OCI-LY7 (cell line): ENCODE data around the gene AOX1.

Experiments
- EZH2phosphoT487 ChIP-seq: fragments of 200-600 bp; sonication (generic); IDR thresholded peaks from 2 replicates; pipeline ENCODE4 v1.6.1; 2018; ENCODE audit warnings: low read depth, borderline replicate concordance, mild to moderate bottlenecking, mixed run types, antibody characterized with exemption, low read length, moderate library complexity, mixed read lengths
- TF ChIP-seq, protein P1 (sequence below): fragments of 200-600 bp; sonication (generic); conservative IDR thresholded peaks from 2 replicates; pipeline ENCODE4 v1.5.1; 2014; ENCODE audit warnings: mild to moderate bottlenecking, antibody characterized with exemption, low read length, moderate library complexity, mixed read lengths

DNA sequence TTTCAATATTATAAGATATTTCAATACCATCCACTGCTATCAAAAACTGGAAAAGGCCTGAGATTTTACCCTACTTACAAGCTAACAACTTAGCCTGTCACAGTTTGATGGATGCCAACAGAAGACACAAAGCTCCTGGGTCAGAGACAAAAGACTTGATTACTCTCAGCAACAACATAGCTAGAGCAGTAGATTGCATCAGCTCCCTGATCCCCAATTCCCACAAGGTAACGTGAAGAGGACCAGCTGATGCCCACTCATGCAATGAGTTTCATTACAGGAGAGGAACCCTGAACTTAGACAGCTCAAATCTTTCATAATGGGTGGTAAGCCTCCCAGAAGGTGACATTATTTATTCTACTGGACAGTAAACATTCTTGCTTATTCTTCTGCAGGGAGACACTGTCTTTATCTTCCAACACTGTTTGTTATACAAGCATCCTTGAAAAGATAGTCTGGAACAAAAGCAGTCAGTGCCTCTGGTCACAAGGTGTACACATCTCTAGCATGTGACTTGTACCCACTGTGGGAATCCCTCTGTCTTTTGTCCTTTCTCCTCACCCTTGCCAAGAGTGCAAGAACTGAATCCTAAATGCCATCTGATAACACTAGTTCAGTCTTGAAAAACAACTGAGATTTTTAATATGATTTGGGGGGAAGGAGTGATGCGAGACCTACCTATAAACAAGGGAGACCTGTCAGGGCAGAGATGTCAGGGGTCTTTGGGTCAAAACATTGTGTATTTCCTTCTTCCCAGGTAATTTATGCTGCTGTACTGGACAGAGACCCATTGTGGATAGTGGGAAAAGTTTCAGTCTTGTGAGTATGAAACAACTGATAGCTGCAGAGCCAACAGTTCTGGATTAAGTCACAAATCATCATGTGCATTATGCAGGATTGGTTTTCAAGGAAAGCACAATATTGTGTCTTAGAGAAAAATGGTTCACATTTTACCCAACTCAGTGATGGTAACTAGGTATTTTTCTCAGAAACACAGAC is 102.4 kb downstream of the AOX1 start:
- TF ChIP-seq, protein P1, sequence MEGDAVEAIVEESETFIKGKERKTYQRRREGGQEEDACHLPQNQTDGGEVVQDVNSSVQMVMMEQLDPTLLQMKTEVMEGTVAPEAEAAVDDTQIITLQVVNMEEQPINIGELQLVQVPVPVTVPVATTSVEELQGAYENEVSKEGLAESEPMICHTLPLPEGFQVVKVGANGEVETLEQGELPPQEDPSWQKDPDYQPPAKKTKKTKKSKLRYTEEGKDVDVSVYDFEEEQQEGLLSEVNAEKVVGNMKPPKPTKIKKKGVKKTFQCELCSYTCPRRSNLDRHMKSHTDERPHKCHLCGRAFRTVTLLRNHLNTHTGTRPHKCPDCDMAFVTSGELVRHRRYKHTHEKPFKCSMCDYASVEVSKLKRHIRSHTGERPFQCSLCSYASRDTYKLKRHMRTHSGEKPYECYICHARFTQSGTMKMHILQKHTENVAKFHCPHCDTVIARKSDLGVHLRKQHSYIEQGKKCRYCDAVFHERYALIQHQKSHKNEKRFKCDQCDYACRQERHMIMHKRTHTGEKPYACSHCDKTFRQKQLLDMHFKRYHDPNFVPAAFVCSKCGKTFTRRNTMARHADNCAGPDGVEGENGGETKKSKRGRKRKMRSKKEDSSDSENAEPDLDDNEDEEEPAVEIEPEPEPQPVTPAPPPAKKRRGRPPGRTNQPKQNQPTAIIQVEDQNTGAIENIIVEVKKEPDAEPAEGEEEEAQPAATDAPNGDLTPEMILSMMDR = no peak
- TF ChIP-seq EZH2phosphoT487 = no peak
